ENCODE measurements around the gene GEMIN5. TPM values are rescaled to one million over a fixed set of nuclear protein-coding genes. Genes with fewer than 3 reads are reported as not detected.

GEMIN5 gene
- total and polyA plus RNA-seq, 2 of the 4 experiments (the other 2 are of a cell fraction) = 9.0 to 31.5 TPM

- DNase-seq = peak; percentile 47
- intact Hi-C loops (cut with micrococcal nuclease) (no loop called here), in situ Hi-C loops (cut with MboI; ENCODE audit: low sequenced_read_pairs) (no loop called here), dilution Hi-C loops (cut with HindIII; ENCODE audit: low sequenced_read_pairs, unreplicated experiment) (no loop called here)
- no peaks in the 10 kb centered on the region for H3K9me3 ChIP-seq (ENCODE audit: control insufficient read depth, insufficient read depth, low read length)
- peaks cover 18% of the 10 kb centered on the region for H3K36me3 ChIP-seq (ENCODE audit: control insufficient read depth, insufficient read depth, low read length)
- H3K27ac ChIP-seq (ENCODE audit: insufficient read depth, low read length) = no peak overlapping the region
- H4K91ac ChIP-seq (ENCODE audit: insufficient read depth, low read depth, low read length) = no peak overlapping the region
- CTCF ChIA-PET = interaction anchor here (2.3 kb wide), 1 partner anchor 17 kb away, joined by 9 read pairs; no protein-coding TSS in a partner anchor
- no TSS peak for BruUV-seq (replicated peaks)
- H4K5ac ChIP-seq (ENCODE audit: low read depth, low read length) = no peak overlapping the region
- H3K4me1 ChIP-seq (ENCODE audit: control insufficient read depth, insufficient read depth, low read length) = no peaks in the 10 kb centered on the region
- peaks cover 6 to 10% of the 10 kb centered on the region in 2 experiments; a peak in 2 of 4 replicates for H3K79me1 ChIP-seq (ENCODE audit: low read depth in 1 of 2, low read length in 2 of 2)
- no peak overlapping the region for H4K8ac ChIP-seq (ENCODE audit: low read depth in 2 of 2, low read length in 2 of 2)
- H3K14ac ChIP-seq (replicated peaks; ENCODE audit: low read depth, low read length) = no peak overlapping the region
- no peak for ATAC-seq (ENCODE audit: low read depth)
- no peak overlapping the region for H2AFZ ChIP-seq (replicated peaks; ENCODE audit: low read length, poor library complexity)
- no CpG with 5 or more reads among the region's 1 CpG for whole genome bisulfite sequencing, 2 experiments (ENCODE audit: extremely low coverage in 2 of 2, insufficient read length in 1 of 2)
- H3K4me3 ChIP-seq (ENCODE audit: insufficient read depth, low read depth, low read length) = no peak overlapping the region
- no peak overlapping the region for H3K18ac ChIP-seq (ENCODE audit: low read depth, low read length)
- no peak overlapping the region for H2BK20ac ChIP-seq (ENCODE audit: low read depth, low read length)
- no peak overlapping the region for H3K56ac ChIP-seq (ENCODE audit: extremely low read depth, insufficient read depth, low read length)
- H3K9me1 ChIP-seq (ENCODE audit: insufficient read depth, low read length) = no peaks in the 10 kb centered on the region
- H3K27me3 ChIP-seq (ENCODE audit: control insufficient read depth, insufficient read depth, low read length) = no peaks in the 10 kb centered on the region
- no peaks in the 10 kb centered on the region for H4K20me1 ChIP-seq (ENCODE audit: insufficient read depth, low read length)
- H3K4ac ChIP-seq (ENCODE audit: low read depth, low read length) = no peak overlapping the region
- no peak overlapping the region for H2AK5ac ChIP-seq (ENCODE audit: low read depth, low read length)
- TF ChIP-seq USF2 (IDR thresholded peaks at IDR 0.05; ENCODE audit: low read depth, low read length) (no peak), MAZ (IDR thresholded peaks at IDR 0.05; ENCODE audit: borderline replicate concordance, low read depth, low read length) (no peak), ELK1 (IDR thresholded peaks at IDR 0.05; ENCODE audit: borderline replicate concordance, low read depth, low read length) (no peak), RCOR1 (IDR thresholded peaks at IDR 0.05; ENCODE audit: insufficient replicate concordance, low read length) (no peak), FOS (IDR thresholded peaks at IDR 0.05; ENCODE audit: low read depth, low read length) (no peak), CTCF (conservative IDR thresholded peaks at IDR 0.05; ENCODE audit: low read depth, low read length) (no peak), CEBPB (IDR thresholded peaks at IDR 0.05; ENCODE audit: low read depth, low read length) (no peak), MXI1 (IDR thresholded peaks at IDR 0.05; ENCODE audit: borderline replicate concordance, low read depth, low read length) (no peak), MAFK (IDR thresholded peaks at IDR 0.05; ENCODE audit: low read depth, low read length) (no peak), SMC3 (IDR thresholded peaks at IDR 0.05; ENCODE audit: low read depth, low read length) (no peak), BHLHE40 (IDR thresholded peaks at IDR 0.05; ENCODE audit: low read depth, low read length) (no peak), RFX5 (IDR thresholded peaks at IDR 0.05; ENCODE audit: low read depth, low read length) (no peak), POLR2A (IDR thresholded peaks at IDR 0.05; ENCODE audit: low read depth, low read length) (no peak), NFE2L2 (IDR thresholded peaks at IDR 0.05; ENCODE audit: low read depth, low read length) (no peak), CHD1 (IDR thresholded peaks at IDR 0.05; ENCODE audit: low read depth, low read length) (no peak), RAD21 (IDR thresholded peaks at IDR 0.05; ENCODE audit: low read length) (no peak)
- H2BK120ac ChIP-seq (ENCODE audit: low read depth, low read length) = no peak overlapping the region
- H3K4me2 ChIP-seq (ENCODE audit: low read depth, low read length) = no peak overlapping the region
- POLR2A ChIA-PET (ENCODE audit: unreplicated experiment) = no interaction called here
- no peak overlapping the region for H3K9ac ChIP-seq (ENCODE audit: low read depth, low read length)
- H2BK5ac ChIP-seq (ENCODE audit: low read depth, low read length, poor library complexity, severe bottlenecking) = no peak overlapping the region
- no peak overlapping the region for H2AK9ac ChIP-seq (replicated peaks; ENCODE audit: low read depth, low read length, poor library complexity)
- H3K23ac ChIP-seq (ENCODE audit: low read depth, low read length) = no peak overlapping the region
- no peak overlapping the region for H2BK15ac ChIP-seq (ENCODE audit: low read depth, low read length)
Observed at GRCh38 chr5:154962494-154962893, 24.5 kb upstream of the GEMIN5 start.

Measured in IMR-90 (cell line).